Transverse colon (tissue), 3 donors: ENCODE measurements around the gene THTPA.

Source experiments
- CTCF ChIP-seq, 5 experiments: fragments of 200-600 bp in 3 of 5; fragments of 450-650 bp in 2 of 5; sonication (generic) in 3 of 5; IDR thresholded peaks; 1 replicate in 2 of 5; 2 replicates in 3 of 5; pipeline ENCODE4 v1.5.1; 2016 to 2017; ENCODE audit warnings: antibody characterized with exemption in 5 of 5, inconsistent platforms in 3 of 5, mild to moderate bottlenecking in 2 of 5, moderate library complexity in 1 of 5
- POLR2A ChIP-seq: fragments of 450-650 bp; IDR thresholded peaks from one replicate; pipeline ENCODE4 v1.6.1; 2016; ENCODE audit warnings: antibody characterized with exemption, mild to moderate bottlenecking, moderate library complexity

GRCh38 chr14:23544511-23545447 lies 11.3 kb upstream of the THTPA start:
- TF ChIP-seq CTCF (IDR thresholded peaks at IDR 0.05) (no peak), POLR2A (no peak)
